Fibroblast of lung (primary cell): ENCODE data around the gene TASOR2. TPM values are rescaled to one million over a fixed set of nuclear protein-coding genes. Genes with fewer than 3 reads are reported as not detected.

Source experiments
- DNase-seq, 2 donors: peaks; one replicate each; pipeline versions ENCODE4 v3.0.0 to v3.0.0-alpha.2; 2010; ENCODE audit warnings: low read depth in 2 of 2
- H2AFZ ChIP-seq: 2 replicates; pipeline ENCODE4 v1.5.1; 2012; ENCODE audit warnings: low read length, control low read depth, inconsistent platforms
- H3K27ac ChIP-seq: 2 replicates; pipeline ENCODE4 v1.5.1; 2011; ENCODE audit warnings: low read length, control low read depth; ENCODE audit not compliant: insufficient read depth
- H3K27me3 ChIP-seq: 2 replicates; pipeline ENCODE4 v1.5.1; 2011; ENCODE audit warnings: mild to moderate bottlenecking, low read length; ENCODE audit not compliant: control insufficient read depth, insufficient read depth
- H3K36me3 ChIP-seq: 2 replicates; pipeline ENCODE4 v1.5.1; 2011; ENCODE audit warnings: low read length; ENCODE audit not compliant: control insufficient read depth, insufficient read depth
- H3K4me1 ChIP-seq: 2 replicates; pipeline ENCODE4 v1.5.1; 2011; ENCODE audit warnings: low read length; ENCODE audit not compliant: control insufficient read depth, insufficient read depth; ENCODE audit errors: extremely low read depth
- H3K4me2 ChIP-seq: 2 replicates; pipeline ENCODE4 v1.5.1; 2011; ENCODE audit warnings: low read length, control low read depth; ENCODE audit not compliant: insufficient read depth; ENCODE audit errors: extremely low read depth
- H3K4me3 ChIP-seq, 4 experiments: fragments of 200-600 bp in 1 of 4; sonication (generic) in 1 of 4; replicated peaks in 1 of 4; 2 replicates each; pipeline ENCODE4 v1.5.1; 2011 to 2016; ENCODE audit warnings: low read length in 4 of 4, low read depth in 3 of 4, mild to moderate bottlenecking in 3 of 4, control low read depth in 2 of 4, inconsistent platforms in 1 of 4, mixed read lengths in 1 of 4; ENCODE audit not compliant: insufficient read depth in 1 of 4; ENCODE audit errors: control extremely low read depth in 1 of 4
- H3K79me2 ChIP-seq: 2 replicates; pipeline ENCODE4 v1.5.1; 2012; ENCODE audit warnings: mild to moderate bottlenecking, low read length, inconsistent platforms; ENCODE audit not compliant: control insufficient read depth, insufficient read depth
- H3K9ac ChIP-seq: 2 replicates; pipeline ENCODE4 v1.5.1; 2011; ENCODE audit warnings: mild to moderate bottlenecking, low read length, control low read depth; ENCODE audit not compliant: insufficient read depth
- H3K9me3 ChIP-seq: 2 replicates; pipeline ENCODE4 v1.5.1; 2012; ENCODE audit warnings: low read depth, low read length; ENCODE audit not compliant: control insufficient read depth, insufficient read depth
- H4K20me1 ChIP-seq: 2 replicates; pipeline ENCODE4 v1.5.1; 2011; ENCODE audit warnings: low read length; ENCODE audit not compliant: control insufficient read depth, insufficient read depth; ENCODE audit errors: extremely low read depth
- CTCF ChIP-seq, 2 donors: IDR thresholded peaks in 1 of 2; conservative IDR thresholded peaks in 1 of 2; 1 replicate in 1 of 2; 2 replicates in 1 of 2; pipeline ENCODE4 v1.5.1; 2011 to 2012; ENCODE audit warnings: low read length in 2 of 2, control low read depth in 1 of 2, inconsistent platforms in 1 of 2, low read depth in 1 of 2, mild to moderate bottlenecking in 1 of 2
- EZH2 ChIP-seq: IDR thresholded peaks from 2 replicates; pipeline ENCODE4 v1.5.1; 2012; ENCODE audit warnings: low read length, control low read depth, mild to moderate bottlenecking; ENCODE audit errors: missing control alignments
- polyA plus RNA-seq, 2 donors: library from polyadenylated mRNA; depleted of rRNA in 1 of 2; stranded (reverse) in 1 of 2; unstranded in 1 of 2; fragments of >200 nt; gene quantifications; 2 replicates each; pipeline ENCODE4 v1.2.1, GENCODE V29; 2011 to 2012; ENCODE audit warnings: missing spikeins in 1 of 2
- total RNA-seq: library from RNA; depleted of rRNA; stranded (reverse); fragments of >200 nt; gene quantifications from 2 replicates; pipeline ENCODE4 v1.2.1, GENCODE V29; 2014

The TASOR2 gene
- total and polyA plus RNA-seq, 2 donors (not counting 1 experiment from before 2014, with no cell fraction given), result 41.1 to 77.9 TPM

- no peak for DNase-seq
- Histone ChIP-seq H3K9ac (no peak overlapping the region), H3K36me3 (no peaks in the 10 kb centered on the region), H3K4me1 (no peaks in the 10 kb centered on the region), H4K20me1 (no peaks in the 10 kb centered on the region), H3K79me2 (peaks cover 62% of the 10 kb centered on the region), H3K27ac (no peak overlapping the region), H3K4me3 (no peak overlapping the region), H3K27me3 (no peaks in the 10 kb centered on the region), H3K9me3 (no peaks in the 10 kb centered on the region), H3K4me2 (no peak overlapping the region), H2AFZ (no peak overlapping the region)
- TF ChIP-seq CTCF (conservative IDR thresholded peaks at IDR 0.05 in 1 of 2, IDR thresholded peaks at IDR 0.05 in 1 of 2; ENCODE audit: low read depth in 1 of 2, low read length in 2 of 2) (no peak), EZH2 (no peak)
Measured at GRCh38 chr10:5697342-5697741, 12.7 kb downstream of the TASOR2 start.

GRCh38 chr10:5698062-5698461, 13.4 kb downstream of the TASOR2 start:
- TF ChIP-seq EZH2, result no peak
- no peak for TF ChIP-seq CTCF (conservative IDR thresholded peaks at IDR 0.05 in 1 of 2, IDR thresholded peaks at IDR 0.05 in 1 of 2; ENCODE audit: low read depth in 1 of 2, low read length in 2 of 2)
- Histone ChIP-seq H4K20me1 (no peaks in the 10 kb centered on the region), H3K27ac (no peak overlapping the region), H3K4me1 (no peaks in the 10 kb centered on the region), H2AFZ (no peak overlapping the region), H3K79me2 (peaks cover 58% of the 10 kb centered on the region), H3K4me3 (no peak overlapping the region), H3K9ac (no peak overlapping the region), H3K27me3 (no peaks in the 10 kb centered on the region), H3K4me2 (no peak overlapping the region), H3K9me3 (no peaks in the 10 kb centered on the region), H3K36me3 (no peaks in the 10 kb centered on the region)
- DNase-seq, result no peak

- Histone ChIP-seq H4K20me1 (no peaks in the 10 kb centered on the region), H3K4me3 (no peak overlapping the region), H3K9me3 (no peaks in the 10 kb centered on the region), H3K27me3 (no peaks in the 10 kb centered on the region), H2AFZ (no peak overlapping the region), H3K4me2 (no peak overlapping the region), H3K4me1 (peaks cover 4% of the 10 kb centered on the region), H3K27ac (no peak overlapping the region), H3K36me3 (no peaks in the 10 kb centered on the region), H3K9ac (no peak overlapping the region), H3K79me2 (peaks cover 14% of the 10 kb centered on the region)
- TF ChIP-seq CTCF (conservative IDR thresholded peaks at IDR 0.05 in 1 of 2, IDR thresholded peaks at IDR 0.05 in 1 of 2; ENCODE audit: low read depth in 1 of 2, low read length in 2 of 2) (no peak), EZH2 (no peak)
- DNase-seq, result no peak
Measured at GRCh38 chr10:5708356-5708755, 23.7 kb downstream of the TASOR2 start.
